ENCODE results near the gene TBCB. TPM values are rescaled to one million over a fixed set of nuclear protein-coding genes. Genes with fewer than 3 reads are reported as not detected.
"Not testable (repeated sequence)": the region's sequence is repeated elsewhere in the genome, so short reads cannot be mapped to it uniquely, and the experiment has no call there.

TBCB gene
- total RNA-seq, 2 experiments from 2014 or later: 111 to 117 TPM

DNA sequence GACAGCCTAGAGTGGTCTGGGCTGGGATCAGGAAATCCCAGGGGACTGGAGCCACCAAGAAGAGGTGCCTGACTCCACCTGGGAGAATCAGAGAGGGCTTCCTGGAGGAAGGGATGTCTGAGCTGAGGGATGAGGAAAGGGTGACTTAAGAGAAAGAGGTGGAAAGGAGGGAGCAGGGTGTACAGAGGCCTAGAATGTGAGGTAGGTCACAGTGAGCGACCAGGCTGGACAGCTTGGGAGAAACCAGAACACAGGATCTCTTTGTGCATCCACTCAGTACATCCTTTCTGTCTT lies 1.0 kb downstream of the TBCB start:
- H3K27me3 Mint-ChIP-seq: no peaks in the 10 kb centered on the region
- ChIA-PET CTCF (interaction anchor here (0.6 to 1.2 kb wide), 2 partner anchors 12 to 169 kb away, joined by 3 to 4 read pairs; no protein-coding TSS in a partner anchor), POLR2A (no interaction called here)
- H3K36me3 Mint-ChIP-seq (ENCODE audit: low read depth): peaks cover 36% of the 10 kb centered on the region
- H3K27ac Mint-ChIP-seq: peak overlapping the region; percentile 93
- no peaks in the 10 kb centered on the region for H3K9me3 Mint-ChIP-seq (ENCODE audit: low read depth)
- H3K4me3 Mint-ChIP-seq: peak overlapping the region; percentile 98
- intact Hi-C loops (cut with DNase I, micrococcal nuclease): loop anchor here (5.0 to 10.0 kb wide), 2 partner anchors 401 to 1101 kb away; partner anchors contain the start of genes KMT2B (in 1 of the 2) and ZNF383 (in 1 of the 2)
- peaks cover 31% of the 10 kb centered on the region for H3K4me1 Mint-ChIP-seq
- ATAC-seq: no peak
- no peak for DNase-seq

DNA sequence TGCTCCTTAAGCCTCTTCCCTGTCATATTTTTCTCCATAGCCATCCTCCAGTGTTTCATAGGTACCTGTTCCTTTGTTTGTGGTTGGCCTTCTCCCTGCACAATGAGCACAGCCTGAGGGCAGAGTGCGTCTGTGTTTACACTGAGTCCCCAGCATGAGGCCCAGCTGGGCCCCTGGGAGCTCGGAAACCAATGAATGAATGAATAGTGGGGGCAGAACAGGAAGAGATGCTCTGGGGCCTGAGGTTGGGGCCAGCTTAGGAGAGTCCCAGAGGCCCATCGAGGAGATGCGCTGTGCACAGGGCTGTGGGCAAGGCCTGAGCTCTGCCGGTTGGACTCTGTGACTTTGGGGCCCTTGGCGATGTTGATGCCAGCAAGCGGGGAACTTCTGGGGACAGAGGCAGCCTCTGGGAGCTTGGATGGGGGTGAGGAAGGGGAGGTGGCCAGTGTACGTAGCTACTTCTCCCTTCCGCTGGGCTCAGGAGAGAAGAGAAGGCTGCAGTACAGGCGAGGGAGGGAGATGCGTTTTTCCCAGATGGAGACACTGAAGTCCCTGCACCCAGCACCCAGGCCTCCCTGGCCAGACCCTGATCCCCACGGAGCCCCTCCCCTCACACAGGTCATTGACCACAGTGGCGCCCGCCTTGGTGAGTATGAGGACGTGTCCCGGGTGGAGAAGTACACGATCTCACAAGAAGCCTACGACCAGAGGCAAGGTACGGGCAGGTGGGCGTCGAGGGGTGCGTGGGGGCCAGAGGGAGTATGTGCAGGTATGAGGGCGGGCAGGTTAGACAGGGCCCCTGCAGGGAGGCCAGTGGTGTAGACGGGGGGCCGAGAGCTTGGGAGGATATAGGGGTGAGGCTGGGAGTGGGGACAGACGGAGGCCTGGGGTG lies 5.1 kb downstream of the TBCB start:
- Mint-ChIP-seq H3K9me3 (ENCODE audit: low read depth) (no peaks in the 10 kb centered on the region), H3K27ac (no peak overlapping the region), H3K4me1 (peaks cover 20% of the 10 kb centered on the region), H3K4me3 (no peak overlapping the region), H3K36me3 (ENCODE audit: low read depth) (peaks cover 24% of the 10 kb centered on the region), H3K27me3 (no peaks in the 10 kb centered on the region)
- intact Hi-C loops (cut with DNase I, micrococcal nuclease): loop anchor here in 1 of 2 experiments (10.0 kb wide), 1 partner anchor 364 kb away; the partner anchor contains the start of gene ZNF566
- ChIA-PET POLR2A (no interaction called here), CTCF (interaction anchor here (1.0 to 1.2 kb wide), 2 partner anchors 8 to 50 kb away, joined by 5 to 6 read pairs; no protein-coding TSS in a partner anchor)
- no peak for ATAC-seq
- DNase-seq: no peak

DNA sequence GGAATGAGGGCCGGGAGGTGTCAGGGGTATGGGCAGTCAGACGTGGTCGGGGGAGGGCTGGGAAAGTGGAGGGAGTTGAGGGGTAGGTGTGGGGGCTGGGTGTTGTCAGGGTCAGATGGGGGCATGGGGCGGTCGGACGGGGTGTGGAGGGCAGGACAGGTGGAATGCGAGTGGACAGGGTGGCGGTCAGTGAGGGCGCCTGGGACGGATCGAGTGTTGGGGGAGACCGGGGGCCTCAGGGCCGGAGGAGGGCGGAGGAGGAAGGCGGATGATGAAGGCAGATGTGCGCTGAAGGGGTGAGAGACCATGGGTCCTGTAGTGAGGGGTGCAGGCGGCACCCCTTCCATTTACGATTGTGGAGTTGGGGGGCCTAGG lies 5.7 kb downstream of the TBCB start:
- Mint-ChIP-seq H3K27ac (no peak overlapping the region), H3K4me1 (peaks cover 25% of the 10 kb centered on the region), H3K4me3 (no peak overlapping the region), H3K36me3 (ENCODE audit: low read depth) (peaks cover 31% of the 10 kb centered on the region), H3K27me3 (no peaks in the 10 kb centered on the region), H3K9me3 (ENCODE audit: low read depth) (no peaks in the 10 kb centered on the region)
- CTCF ChIA-PET: no interaction called here
- POLR2A ChIA-PET: no interaction called here
- DNase-seq: no peak
- no peak for ATAC-seq
- intact Hi-C loops (cut with DNase I, micrococcal nuclease): loop anchor here in 1 of 2 experiments (10.0 kb wide), 1 partner anchor 364 kb away; the partner anchor contains the start of gene ZNF566

DNA sequence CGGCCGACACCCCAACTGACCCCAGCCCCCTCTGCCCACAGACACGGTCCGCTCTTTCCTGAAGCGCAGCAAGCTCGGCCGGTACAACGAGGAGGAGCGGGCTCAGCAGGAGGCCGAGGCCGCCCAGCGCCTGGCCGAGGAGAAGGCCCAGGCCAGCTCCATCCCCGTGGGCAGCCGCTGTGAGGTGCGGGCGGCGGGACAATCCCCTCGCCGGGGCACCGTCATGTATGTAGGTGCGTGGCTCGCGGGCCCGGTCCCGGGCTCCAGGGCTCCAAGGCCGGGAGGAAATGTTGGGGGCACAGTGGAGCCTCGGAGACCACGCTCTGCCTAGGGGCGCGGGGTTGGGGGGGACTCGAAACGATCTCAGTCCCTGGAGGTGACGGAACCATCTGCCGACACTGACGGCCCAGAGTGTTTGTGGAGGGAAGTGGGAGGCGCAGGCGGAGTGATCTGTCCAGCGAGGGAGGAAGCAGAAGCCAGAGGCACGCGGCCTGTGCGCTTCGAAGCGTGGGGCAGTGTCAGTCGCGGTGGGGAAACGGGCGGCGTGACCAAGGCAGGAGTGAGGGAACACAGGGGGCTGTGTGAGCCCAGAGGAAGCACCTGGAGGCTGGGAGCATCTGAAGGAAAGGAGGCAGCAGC lies 6.3 kb downstream of the TBCB start:
- POLR2A ChIA-PET: no interaction called here
- DNase-seq: no peak
- Mint-ChIP-seq H3K4me3 (no peak overlapping the region), H3K9me3 (ENCODE audit: low read depth) (no peaks in the 10 kb centered on the region), H3K27ac (no peak overlapping the region), H3K36me3 (ENCODE audit: low read depth) (peaks cover 27% of the 10 kb centered on the region), H3K4me1 (peaks cover 20% of the 10 kb centered on the region), H3K27me3 (no peaks in the 10 kb centered on the region)
- intact Hi-C loops (cut with DNase I, micrococcal nuclease): loop anchor here in 1 of 2 experiments (10.0 kb wide), 1 partner anchor 363 kb away; the partner anchor contains the start of gene ZNF566
- no peak for ATAC-seq
- CTCF ChIA-PET: no interaction called here

DNA sequence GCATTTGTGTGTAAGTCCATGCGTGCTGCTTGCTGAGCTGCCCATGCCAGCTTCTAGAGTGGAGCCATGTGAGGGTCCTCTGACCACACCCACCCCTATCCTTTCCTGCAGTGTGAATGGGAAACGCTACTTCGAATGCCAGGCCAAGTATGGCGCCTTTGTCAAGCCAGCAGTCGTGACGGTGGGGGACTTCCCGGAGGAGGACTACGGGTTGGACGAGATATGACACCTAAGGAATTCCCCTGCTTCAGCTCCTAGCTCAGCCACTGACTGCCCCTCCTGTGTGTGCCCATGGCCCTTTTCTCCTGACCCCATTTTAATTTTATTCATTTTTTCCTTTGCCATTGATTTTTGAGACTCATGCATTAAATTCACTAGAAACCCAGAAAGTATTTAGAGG lies 10.3 kb downstream of the TBCB start:
- intact Hi-C loops (cut with DNase I, micrococcal nuclease): loop anchor here (5.0 to 10.0 kb wide), 3 partner anchors 359 to 792 kb away; partner anchors contain the start of genes ZNF529 (in 1 of the 2), ZNF566 (in 1 of the 2), ZNF568 (in 1 of the 2) and ZNF829 (in 1 of the 2)
- Mint-ChIP-seq H3K27ac (peak overlapping the region; percentile 38), H3K36me3 (ENCODE audit: low read depth) (peaks cover 10% of the 10 kb centered on the region), H3K27me3 (no peaks in the 10 kb centered on the region), H3K9me3 (ENCODE audit: low read depth) (no peaks in the 10 kb centered on the region), H3K4me1 (peaks cover 15% of the 10 kb centered on the region), H3K4me3 (no peak overlapping the region)
- CTCF ChIA-PET: interaction anchor here (0.7 to 0.9 kb wide), 2 partner anchors 44 to 87 kb away, joined by 3 to 4 read pairs; no protein-coding TSS in a partner anchor
- DNase-seq (peak; percentile 35), ATAC-seq (no peak)
- POLR2A ChIA-PET: no interaction called here

DNA sequence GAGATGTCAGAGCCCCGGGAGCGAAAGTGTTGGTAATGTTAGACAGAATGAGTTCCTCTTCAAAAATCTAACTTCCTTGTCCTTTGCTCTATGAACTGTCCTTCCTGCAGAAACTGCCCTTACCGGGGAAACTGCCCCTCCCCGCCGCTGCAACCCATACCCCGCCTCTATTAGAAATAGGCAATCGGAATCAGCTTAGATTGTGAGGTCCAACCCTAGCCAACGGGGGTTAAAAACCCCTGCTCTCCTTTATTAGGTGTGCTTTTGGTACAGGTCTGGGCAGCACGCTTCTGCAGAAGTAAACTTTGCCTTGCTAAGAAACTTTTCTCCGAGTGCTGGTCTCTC lies 13.1 kb downstream of the TBCB start:
- Mint-ChIP-seq H3K27me3 (no peaks in the 10 kb centered on the region), H3K9me3 (ENCODE audit: low read depth) (no peaks in the 10 kb centered on the region), H3K4me1 (peaks cover 28% of the 10 kb centered on the region), H3K36me3 (ENCODE audit: low read depth) (peaks cover 8% of the 10 kb centered on the region), H3K27ac (peak overlapping the region; percentile 98), H3K4me3 (peak overlapping the region; percentile 79)
- intact Hi-C loops (cut with DNase I, micrococcal nuclease): loop anchor here (1.0 to 10.0 kb wide), 7 partner anchors 11 to 789 kb away; partner anchors contain the start of genes TBCB (in 1 of the 2), ZFP14 (in 1 of the 2), ZNF529 (in 1 of the 2) and ZNF565 (in 1 of the 2)
- ATAC-seq (no peak), DNase-seq (no peak)
- CTCF ChIA-PET: interaction anchor here (0.6 to 3.6 kb wide), 28 partner anchors 8 to 250 kb away, joined by 3 to 59 read pairs (median 4); partner anchors contain the start of genes CAPNS1, POLR2I, TBCB and ZNF146
- POLR2A ChIA-PET: interaction anchor here (0.7 to 1.8 kb wide), 5 partner anchors 10 to 400 kb away, joined by 3 to 12 read pairs (median 6); partner anchors contain the start of genes CAPNS1, POLR2I, TBCB and ZNF146

DNA sequence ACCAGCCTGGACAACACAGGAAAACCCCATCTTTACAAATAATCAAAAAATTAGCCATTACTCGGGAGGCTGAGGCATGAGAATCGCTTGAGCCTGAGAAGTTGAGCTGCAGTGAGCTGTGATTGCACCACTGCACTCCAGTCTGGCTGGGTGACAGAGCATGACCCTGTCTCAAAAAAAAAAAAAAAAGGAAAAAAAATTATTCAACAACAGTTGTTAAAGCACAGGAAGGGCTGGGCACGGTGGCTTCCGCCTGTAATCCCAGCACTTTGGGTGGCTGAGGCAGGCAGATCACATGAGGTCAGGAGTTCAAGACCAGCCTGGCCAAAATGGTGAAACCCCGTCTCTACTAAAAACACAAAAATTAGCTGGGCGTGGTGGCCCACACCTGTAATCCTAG lies 16.0 kb downstream of the TBCB start:
- H3K4me3 Mint-ChIP-seq; ATAC-seq; H3K27me3 Mint-ChIP-seq; H3K9me3 Mint-ChIP-seq (ENCODE audit: low read depth); CTCF ChIA-PET; DNase-seq; H3K27ac Mint-ChIP-seq; H3K36me3 Mint-ChIP-seq (ENCODE audit: low read depth): not testable (repeated sequence)
- POLR2A ChIA-PET: interaction anchor here (0.6 kb wide), 1 partner anchor 1759 kb away, joined by 3 read pairs; no protein-coding TSS in a partner anchor
- peaks cover 25% of the 10 kb centered on the region for H3K4me1 Mint-ChIP-seq
- intact Hi-C loops (cut with DNase I, micrococcal nuclease): loop anchor here in 1 of 2 experiments (10.0 kb wide), 2 partner anchors 474 to 1184 kb away; partner anchors contain the start of gene ZNF382

DNA sequence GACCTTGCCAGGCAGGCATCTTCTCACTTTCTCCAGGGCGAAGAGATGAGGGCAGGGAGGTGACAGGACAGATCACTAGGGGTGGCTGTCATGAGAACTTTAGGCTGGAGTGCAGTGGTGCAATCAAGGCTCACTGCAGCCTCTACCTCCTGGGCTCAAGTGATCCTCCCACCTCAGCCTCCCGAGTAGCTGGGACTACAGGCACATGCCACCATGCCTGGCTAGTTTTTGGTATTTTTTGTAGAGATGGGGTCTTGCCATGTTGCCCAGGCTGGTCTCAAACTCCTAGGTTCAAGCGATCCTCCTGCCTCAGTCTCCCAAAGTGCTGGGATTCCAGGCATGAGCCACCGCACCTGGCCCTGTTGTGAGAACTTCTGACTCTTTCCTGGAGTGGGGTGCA lies 19.6 kb downstream of the TBCB start:
- ATAC-seq; H3K27ac Mint-ChIP-seq; H3K4me3 Mint-ChIP-seq; POLR2A ChIA-PET; H3K36me3 Mint-ChIP-seq (ENCODE audit: low read depth); H3K27me3 Mint-ChIP-seq; H3K9me3 Mint-ChIP-seq (ENCODE audit: low read depth); CTCF ChIA-PET; DNase-seq: not testable (repeated sequence)
- H3K4me1 Mint-ChIP-seq: peaks cover 31% of the 10 kb centered on the region
- intact Hi-C loops (cut with DNase I, micrococcal nuclease): loop anchor here in 1 of 2 experiments (10.0 kb wide), 2 partner anchors 470 to 1180 kb away; partner anchors contain the start of gene ZNF382

DNA sequence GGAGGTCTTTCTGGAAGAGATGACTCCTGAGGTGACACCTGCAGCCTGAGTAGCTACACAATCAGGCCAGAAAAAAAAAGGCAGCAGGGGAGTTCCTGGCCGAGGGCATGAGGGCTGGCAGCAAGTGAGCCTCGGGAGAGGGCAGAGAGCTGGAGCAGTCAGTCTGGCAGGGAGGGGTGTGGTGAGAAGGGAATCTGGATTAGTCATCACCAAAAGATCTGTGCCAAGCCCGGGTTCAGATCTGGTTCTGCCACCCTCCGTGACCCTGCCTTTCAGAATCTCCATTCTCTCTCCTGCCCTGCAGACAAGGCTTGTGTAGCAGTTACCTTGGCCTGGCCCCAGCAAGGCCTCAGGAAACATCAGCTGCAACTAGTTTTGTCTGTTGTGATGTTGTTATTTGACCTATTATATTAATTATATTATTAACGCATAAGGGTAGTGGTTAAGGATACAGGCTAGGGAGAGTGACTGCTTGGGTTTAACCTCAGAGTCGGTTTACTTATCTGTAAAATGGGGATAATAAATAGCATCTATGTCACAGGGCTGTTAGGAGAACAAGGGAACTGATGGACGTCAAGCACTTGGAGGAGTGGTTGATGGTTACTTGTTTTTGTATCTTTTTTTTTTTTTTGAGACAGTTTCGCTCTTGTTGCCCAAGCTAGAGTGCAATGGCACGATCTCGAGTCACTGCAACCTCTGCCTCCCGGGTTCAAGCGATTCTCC lies 21.9 kb downstream of the TBCB start:
- Mint-ChIP-seq H3K36me3 (ENCODE audit: low read depth) (peaks cover 11% of the 10 kb centered on the region), H3K9me3 (ENCODE audit: low read depth) (no peaks in the 10 kb centered on the region), H3K27ac (peak overlapping the region; percentile 40), H3K4me3 (no peak overlapping the region), H3K4me1 (peaks cover 35% of the 10 kb centered on the region), H3K27me3 (no peaks in the 10 kb centered on the region)
- intact Hi-C loops (cut with DNase I, micrococcal nuclease): loop anchor here in 1 of 2 experiments (10.0 kb wide), 2 partner anchors 468 to 1178 kb away; partner anchors contain the start of gene ZNF382
- ChIA-PET POLR2A (no interaction called here), CTCF (interaction anchor here (1.3 to 2.9 kb wide), 2 partner anchors 9 to 13 kb away, joined by 3 to 18 read pairs; no protein-coding TSS in a partner anchor)
- DNase-seq (peak; percentile 44), ATAC-seq (peak; percentile 3)

DNA sequence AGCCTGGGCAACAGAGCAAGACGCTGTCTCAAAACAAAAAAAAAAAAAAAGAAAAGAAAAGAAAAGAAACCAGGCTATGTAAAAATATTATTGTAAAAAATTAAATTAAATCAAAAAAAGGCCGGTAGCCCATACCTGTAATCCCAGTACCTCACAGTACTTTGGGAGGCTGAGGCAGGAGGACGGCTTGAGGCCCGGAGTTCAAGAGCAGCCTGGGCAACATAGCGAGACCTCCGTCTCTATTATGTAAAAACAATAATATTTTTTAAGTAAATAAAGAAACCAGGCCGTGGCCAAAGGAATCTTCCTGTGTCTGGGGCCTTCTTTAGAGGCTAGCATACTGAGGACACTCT lies 23.8 kb downstream of the TBCB start:
- ChIA-PET POLR2A (interaction anchor here (0.6 to 1.5 kb wide), 3 partner anchors 11 to 332 kb away, joined by 3 to 6 read pairs (median 4); partner anchors contain the start of gene POLR2I), CTCF (interaction anchor here (1.1 to 2.9 kb wide), 2 partner anchors 11 kb away, joined by 5 to 18 read pairs; no protein-coding TSS in a partner anchor)
- Mint-ChIP-seq H3K27ac (peak overlapping the region; percentile 97), H3K4me1 (peaks cover 26% of the 10 kb centered on the region), H3K4me3 (peak overlapping the region; percentile 97), H3K9me3 (ENCODE audit: low read depth) (no peaks in the 10 kb centered on the region), H3K36me3 (ENCODE audit: low read depth) (peaks cover 21% of the 10 kb centered on the region), H3K27me3 (no peaks in the 10 kb centered on the region)
- DNase-seq (no peak), ATAC-seq (no peak)
- intact Hi-C loops (cut with DNase I, micrococcal nuclease): loop anchor here in 1 of 2 experiments (1.0 to 10.0 kb wide), 3 partner anchors 11 to 1176 kb away; partner anchors contain the start of gene ZNF382

Data from activated CD4-positive, alpha-beta T cell treated with anti-CD3 and anti-CD28 coated beads for 36 hours (primary cell).